ENCODE measurements around the gene LECT2.

The LECT2 gene

DNA sequence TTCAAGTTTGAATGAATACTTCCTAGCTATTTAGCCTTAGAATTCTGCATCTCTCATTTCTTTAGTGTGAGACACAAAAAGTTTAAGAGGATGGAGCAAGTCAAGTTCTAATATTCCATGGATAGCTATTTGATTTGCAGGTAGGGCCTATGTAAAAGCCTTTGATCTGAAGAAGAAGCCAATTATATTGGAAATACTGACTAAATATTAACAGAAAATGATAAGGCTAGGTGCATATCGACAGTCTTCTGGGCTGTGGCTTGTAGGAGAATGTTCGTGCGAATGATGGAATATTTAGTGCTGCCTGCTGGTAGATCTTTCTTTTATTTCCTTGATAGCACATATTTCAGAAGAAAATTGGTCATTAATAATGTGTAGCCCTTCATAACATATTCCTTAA is at the start of gene LECT2:
Gene LECT2, minus strand, starts transcription at position 85 of the 400 bp plus-strand sequence. CDS start 150 bp downstream, outside the sequence.
- no peak for DNase-seq (ENCODE audit: low read depth in 2 of 2)

DNA sequence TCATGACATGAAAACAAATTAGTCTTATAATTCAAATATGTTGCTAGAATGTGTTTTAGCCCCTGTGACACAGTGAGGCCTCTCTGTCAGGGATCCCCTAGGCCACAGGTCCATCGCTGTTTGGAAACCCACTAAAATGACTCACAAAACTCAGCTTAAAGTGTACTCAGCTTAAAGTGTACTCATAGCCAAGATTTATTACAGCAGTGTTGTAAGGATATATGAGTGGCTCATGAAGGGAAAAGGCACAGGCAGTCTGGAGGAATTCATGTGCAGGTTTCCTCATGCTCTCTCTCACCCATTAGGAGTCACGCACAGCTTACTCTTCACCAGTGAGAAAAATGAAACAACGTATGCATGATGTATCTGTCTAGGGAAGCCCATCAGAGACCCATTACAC is 49.7 kb upstream of the LECT2 start:
- DNase-seq (ENCODE audit: low read depth in 2 of 2) = no peak

DNA sequence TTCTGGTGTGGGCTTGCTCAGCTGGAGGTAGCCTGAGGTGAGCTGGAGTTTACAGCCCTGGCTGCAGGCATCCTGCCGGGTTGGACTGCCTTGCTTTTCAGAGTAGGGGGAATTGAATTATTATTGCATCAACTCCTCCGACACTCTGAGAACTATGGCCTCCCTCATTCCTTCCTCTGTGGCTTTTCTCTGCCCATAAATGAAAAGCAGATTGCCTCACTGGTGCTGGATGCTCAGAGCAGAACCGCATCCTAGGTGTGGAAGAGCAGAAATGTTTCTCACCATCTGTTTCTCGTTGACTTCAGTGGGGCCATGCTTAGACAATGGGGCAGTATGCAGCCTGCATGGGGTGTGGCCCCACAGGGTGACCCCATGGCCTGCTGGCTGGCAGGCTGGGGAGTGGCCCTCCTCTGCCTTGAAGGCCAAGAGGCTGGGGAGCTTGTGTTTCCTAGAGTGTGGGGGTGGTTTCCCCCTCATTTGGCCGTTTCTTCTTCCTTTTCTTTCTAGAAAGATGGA is 46.7 kb upstream of the LECT2 start:
- DNase-seq (ENCODE audit: low read depth in 2 of 2) = no peak

GRCh38 chr5:136000932-136001331 is 46.1 kb upstream of the LECT2 start:
- no peak for DNase-seq (ENCODE audit: low read depth in 2 of 2)

DNA sequence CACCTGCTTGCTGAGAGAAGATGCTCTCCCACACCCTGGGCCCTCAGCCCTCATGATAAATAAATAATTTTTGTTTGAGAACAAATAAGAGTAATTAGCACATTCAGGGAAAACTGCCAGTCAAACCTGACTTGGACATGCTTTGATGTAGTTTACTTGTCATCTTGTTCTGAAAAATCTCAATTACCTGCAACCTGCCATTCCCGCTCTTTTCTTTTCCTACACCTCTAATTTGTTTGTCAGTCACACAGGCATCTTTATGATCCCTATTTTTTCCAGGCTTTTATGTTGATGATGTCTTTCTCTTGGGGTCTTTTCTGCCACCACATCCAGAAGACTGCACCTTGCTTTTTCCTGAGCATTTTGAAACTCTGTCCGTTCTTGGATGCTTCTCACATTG is 45.4 kb upstream of the LECT2 start:
- no peak for DNase-seq (ENCODE audit: low read depth in 2 of 2)

DNA sequence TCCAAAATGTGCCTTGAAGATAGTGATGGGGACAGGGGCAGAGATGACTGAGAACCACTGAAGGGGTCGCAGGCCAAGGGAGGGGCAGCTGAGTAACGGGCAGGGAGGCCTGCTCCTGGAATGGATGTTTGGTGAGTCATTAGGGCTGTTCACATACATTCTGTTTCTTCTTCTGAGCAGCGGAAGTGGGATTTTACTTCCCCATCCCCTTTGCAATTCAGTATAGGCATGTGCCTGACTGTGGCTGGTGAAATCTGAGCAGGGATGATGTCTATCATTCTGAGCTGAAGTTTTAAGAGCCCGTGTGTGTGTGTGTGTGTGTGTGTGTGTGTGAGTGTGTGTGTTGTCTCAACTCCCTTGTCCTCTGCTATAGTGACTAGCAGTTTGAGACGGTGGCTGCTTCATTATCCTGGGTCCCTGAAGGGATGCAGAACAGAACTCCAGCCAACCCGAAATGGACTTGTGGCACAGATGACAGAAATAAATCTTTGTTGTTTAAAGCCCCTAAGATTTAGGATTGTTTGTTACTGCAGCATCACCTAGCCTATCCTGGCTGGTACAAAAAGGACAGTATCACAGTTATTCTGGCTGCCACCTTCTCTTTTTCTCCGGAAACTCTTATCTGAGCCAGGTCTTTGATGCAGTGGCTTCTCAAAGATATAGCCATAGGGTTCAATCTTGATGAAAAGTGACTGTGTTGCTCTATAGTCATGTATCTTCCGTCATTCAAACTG is 44.8 kb upstream of the LECT2 start:
- no peak for DNase-seq (ENCODE audit: low read depth in 2 of 2)

DNA sequence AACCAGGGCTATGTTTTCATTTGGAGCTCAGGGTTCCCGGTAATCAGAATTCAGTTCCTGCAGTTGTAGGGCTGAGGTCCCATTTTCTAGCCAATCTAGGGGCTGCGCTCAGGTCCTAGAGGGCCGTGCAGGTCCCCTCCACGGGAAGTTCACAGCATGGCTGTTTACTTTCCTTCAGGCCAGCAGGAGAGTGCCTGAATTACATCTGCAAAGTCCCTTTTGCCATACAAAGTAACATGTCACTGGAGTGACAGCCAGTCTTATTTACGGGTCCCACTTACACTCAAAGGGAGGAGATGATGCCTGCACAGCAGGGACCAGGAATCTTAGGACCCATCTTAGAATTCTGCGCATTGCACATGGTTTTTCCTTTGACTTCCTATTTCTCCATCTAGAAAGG is 44.1 kb upstream of the LECT2 start:
- no peak for DNase-seq (ENCODE audit: low read depth in 2 of 2)

GRCh38 chr5:135997673-135998335 is 43.0 kb upstream of the LECT2 start:
- no peak for DNase-seq (ENCODE audit: low read depth in 2 of 2)

DNA sequence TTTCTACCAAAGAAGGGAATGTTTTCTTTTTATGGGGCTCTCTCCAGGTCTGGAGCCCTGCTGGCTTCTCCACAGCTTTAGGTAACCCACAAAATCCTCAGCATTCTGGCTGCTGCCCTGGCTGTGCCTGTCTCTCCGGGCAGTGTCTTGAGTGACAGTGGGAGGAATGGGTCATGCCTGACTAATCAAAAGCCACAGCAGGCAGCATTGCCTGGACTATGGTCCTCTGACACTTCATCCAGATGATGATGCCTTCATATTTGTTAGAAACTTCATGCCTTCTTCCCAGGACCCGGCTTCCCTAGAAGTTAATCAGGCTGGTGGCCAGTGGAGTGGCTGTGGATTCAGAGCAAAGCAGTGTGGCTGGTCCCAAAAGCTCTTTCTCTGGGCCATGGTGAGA is 41.8 kb upstream of the LECT2 start:
- DNase-seq (ENCODE audit: low read depth in 2 of 2) = no peak

DNA sequence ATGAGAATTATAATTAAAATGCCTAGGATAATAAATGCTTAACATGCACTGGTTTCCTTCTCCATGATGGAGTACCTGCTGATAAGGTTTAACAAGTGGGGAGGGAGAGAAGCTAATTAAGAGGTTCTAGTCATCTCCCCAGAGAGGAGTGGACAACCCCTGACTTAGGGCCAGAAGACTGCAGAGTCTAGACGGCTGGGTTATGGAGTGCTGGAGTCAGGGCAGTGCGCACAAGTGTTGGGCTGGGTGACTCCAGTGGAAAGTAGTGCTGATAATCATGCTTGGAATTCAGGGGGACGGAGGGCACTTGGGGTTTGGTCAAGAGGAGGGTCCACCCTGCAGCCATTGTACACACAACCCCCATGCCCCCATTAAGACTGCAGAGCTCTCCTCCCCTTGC is 41.2 kb upstream of the LECT2 start:
- DNase-seq (ENCODE audit: low read depth in 2 of 2) = no peak

DNA sequence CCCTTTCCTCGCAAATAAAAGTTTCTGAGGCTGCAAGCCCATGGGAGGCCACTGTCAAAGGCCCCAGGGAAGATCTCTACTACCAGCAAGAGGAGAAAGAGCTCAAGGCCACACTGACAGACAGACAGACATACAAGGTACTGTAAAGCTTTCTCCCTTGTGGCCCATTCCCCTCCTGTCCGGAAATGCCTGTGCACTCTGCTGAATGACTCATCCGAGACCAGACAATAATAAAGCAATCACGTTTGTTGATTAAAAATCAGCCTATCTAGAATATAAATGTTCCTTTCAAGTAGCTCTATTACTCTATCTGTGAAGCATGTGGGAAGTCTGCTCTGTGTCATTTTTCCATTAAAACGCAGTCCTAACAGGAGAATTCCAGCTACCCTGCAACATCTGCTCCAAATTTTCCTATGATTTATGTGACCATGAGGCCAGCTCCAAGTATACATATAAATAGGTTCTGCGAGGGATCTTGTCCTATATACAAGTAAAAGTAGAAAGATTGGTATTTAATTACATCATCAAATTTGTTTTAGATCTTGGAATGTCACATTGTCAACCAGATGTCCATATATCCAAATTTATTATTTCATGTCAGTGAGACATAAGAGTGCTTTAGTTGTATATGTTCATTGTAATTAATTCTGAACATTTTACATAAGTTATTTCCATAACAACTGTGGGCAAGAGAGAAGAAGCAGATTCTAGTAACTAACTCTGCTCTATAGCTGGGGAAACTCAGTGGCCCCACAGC is 39.3 kb upstream of the LECT2 start:
- no peak for DNase-seq (ENCODE audit: low read depth in 2 of 2)

- DNase-seq (ENCODE audit: low read depth in 2 of 2) = no peak
Measured at GRCh38 chr5:135993335-135993879, 38.6 kb upstream of the LECT2 start.

DNA sequence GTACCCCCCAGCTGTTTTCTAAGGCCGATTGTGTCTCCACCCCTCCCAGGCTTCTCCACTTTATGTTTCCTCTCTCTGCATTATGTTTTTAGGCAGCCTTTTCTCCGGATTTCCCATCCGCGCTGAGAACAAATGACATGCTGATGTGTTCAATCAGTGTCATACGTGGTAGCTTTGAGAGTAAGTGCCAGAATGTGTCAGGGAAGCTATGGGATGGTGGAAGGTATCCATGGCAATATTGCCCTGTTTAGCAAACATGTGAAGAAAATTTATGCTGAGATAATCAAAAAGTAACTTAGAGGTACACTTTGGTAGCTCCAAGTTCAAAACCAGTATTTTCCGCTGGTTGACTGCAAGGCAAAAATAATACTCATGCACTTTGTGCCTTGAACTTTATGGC is 36.6 kb upstream of the LECT2 start:
- no peak for DNase-seq (ENCODE audit: low read depth in 2 of 2)

DNA sequence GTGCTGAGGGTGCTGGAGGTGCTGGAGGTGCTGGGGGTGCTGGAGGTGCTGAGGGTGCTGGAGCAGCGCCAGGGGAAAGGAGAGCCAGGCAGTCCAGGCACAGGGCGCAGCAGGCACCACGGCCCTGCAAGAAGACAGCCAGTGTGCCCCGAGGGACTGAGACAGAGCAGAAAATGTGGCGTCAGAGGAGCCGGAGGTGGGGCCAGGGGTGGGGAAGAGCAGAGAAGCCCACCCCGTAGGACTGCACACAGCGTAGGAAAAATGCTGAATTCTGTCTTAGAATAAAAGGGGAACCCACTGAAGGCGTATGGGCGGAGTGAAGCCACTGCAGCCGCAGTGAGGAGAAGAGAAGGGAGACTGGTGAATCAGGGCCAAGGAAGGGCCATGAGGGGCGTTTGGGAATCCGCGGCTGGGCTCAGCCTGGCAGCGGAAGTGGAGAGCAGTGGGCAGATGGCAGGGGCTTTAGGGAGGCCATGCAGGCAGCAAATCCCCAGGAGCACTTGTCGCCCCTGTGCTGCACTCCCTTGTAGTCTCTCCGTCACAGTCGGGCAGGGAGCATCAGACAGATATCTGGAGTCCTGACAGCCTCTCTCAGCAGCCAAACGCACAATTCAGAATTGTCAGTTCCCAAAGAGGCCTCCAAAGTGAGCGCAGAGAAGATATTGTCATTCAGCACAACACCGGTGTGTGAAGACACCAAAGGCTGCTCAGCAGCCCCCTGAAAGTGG is 35.9 kb upstream of the LECT2 start:
- no peak for DNase-seq (ENCODE audit: low read depth in 2 of 2)

DNA sequence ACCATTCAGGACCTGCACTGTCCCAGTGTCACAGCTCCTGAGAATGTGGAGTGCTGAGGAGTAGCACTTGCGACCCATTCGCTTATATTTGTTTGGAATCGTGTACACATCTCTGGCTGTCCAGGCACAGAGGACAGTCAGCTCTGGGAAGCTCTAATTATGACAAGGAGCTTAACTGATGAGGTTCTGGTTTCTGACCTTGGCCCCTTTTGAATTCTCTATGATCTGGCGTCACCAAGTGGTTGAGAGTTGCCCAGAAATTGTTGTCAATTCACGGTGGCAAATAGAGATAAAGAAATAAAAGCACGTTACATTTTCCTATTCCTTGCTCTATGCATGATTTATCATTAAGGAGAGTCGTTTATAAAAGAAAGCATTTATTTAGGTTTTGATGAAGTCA is 34.9 kb upstream of the LECT2 start:
- no peak for DNase-seq (ENCODE audit: low read depth in 2 of 2)

DNA sequence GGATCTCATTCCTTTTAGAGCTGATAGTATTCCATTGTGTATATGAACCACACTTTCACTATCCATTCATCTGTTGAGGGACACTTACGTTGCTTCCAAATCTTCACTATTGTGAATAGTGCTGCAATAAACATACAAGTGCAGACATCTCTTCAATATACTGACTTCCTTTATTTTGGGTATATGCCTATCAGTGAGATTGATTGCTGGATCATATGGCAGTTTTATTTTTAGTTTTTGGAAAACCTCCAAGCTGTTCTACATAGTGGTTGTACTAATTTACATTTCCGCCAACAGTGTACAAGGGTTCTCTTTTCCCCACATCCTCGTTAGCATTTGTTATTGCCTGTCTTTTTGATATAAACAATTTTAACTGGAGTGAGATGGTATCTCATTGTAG is 33.8 kb upstream of the LECT2 start:
- no peak for DNase-seq (ENCODE audit: low read depth in 2 of 2)

- no peak for DNase-seq (ENCODE audit: low read depth in 2 of 2)
Measured at GRCh38 chr5:135986891-135987401, 32.2 kb upstream of the LECT2 start.

- no peak for DNase-seq (ENCODE audit: low read depth in 2 of 2)
Measured at GRCh38 chr5:135986401-135986800, 31.6 kb upstream of the LECT2 start.

DNA sequence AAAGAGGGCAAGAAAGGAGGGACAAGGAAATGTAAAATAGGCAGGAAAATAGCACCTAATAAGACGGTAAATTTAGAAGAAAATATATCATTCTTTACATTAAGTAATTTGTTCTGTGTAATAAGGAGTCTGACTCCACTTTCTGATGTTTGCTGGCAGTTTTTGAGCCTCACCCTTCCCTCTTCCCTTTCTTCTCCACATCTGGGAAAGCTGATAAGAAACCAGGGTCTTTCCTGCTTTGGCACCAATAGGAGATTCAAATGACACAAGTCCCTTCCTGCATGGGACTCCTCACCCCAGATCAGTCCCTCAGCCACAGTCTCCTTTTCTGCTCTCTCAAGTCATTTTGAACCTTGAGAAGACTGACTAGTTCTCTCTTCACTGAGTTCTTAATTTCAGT is 31.2 kb upstream of the LECT2 start:
- no peak for DNase-seq (ENCODE audit: low read depth in 2 of 2)

- DNase-seq (ENCODE audit: low read depth in 2 of 2) = no peak
Measured at GRCh38 chr5:135980620-135981019, 25.8 kb upstream of the LECT2 start.

- no peak for DNase-seq (ENCODE audit: low read depth in 2 of 2)
Measured at GRCh38 chr5:135979510-135979909, 24.7 kb upstream of the LECT2 start.

Data from stimulated activated CD8-positive, alpha-beta memory T cell treated with anti-CD3 and anti-CD28 coated beads, Interleukin-2, amount 100 ng/mL, for 48 hours (primary cell).